ENCODE data around the gene SETBP1.

DNA sequence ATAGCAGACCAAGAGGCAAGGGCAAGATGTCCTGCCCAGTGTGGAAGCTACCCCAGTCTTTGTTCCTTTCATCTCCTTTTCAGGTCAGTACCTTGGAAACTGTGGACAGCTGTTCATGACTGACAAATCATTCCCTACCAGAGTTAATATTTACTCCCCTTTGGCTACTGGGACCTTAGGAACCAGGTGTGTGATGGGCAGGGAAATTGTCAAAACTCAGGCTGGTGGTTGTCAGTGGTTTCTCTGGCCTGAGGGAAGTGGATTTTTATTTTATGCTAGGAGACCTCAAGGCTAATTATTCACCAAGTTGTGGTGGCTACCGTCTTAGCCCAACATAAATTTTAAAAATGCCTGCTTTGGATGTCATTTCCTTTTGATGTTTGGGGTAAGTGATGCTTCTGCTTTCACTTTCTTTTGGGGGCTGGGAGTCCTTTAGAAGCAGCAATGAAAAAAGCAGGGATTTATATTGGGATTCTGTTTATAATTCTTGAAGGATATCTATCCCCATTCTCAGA lies 119.3 kb downstream of the SETBP1 start:
- TF ChIP-seq, protein P1, sequence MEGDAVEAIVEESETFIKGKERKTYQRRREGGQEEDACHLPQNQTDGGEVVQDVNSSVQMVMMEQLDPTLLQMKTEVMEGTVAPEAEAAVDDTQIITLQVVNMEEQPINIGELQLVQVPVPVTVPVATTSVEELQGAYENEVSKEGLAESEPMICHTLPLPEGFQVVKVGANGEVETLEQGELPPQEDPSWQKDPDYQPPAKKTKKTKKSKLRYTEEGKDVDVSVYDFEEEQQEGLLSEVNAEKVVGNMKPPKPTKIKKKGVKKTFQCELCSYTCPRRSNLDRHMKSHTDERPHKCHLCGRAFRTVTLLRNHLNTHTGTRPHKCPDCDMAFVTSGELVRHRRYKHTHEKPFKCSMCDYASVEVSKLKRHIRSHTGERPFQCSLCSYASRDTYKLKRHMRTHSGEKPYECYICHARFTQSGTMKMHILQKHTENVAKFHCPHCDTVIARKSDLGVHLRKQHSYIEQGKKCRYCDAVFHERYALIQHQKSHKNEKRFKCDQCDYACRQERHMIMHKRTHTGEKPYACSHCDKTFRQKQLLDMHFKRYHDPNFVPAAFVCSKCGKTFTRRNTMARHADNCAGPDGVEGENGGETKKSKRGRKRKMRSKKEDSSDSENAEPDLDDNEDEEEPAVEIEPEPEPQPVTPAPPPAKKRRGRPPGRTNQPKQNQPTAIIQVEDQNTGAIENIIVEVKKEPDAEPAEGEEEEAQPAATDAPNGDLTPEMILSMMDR (conservative IDR thresholded peaks at IDR 0.05 in 1 of 2, IDR thresholded peaks at IDR 0.05 in 1 of 2; ENCODE audit: extremely low read depth in 1 of 2, insufficient read depth in 1 of 2, low read depth in 1 of 2, low read length in 2 of 2): no peak
- no peak for TF ChIP-seq EZH2 (IDR thresholded peaks at IDR 0.05; ENCODE audit: borderline replicate concordance, low read length)
